Cortex of kidney (tissue), 1 donor: Measurements from ENCODE around the gene SLC7A11.
"Not testable (repeated sequence)": the region's sequence is repeated elsewhere in the genome, so short reads cannot be mapped to it uniquely, and the experiment has no call there.

ENCODE experiments used
- DNase-seq: peaks from one replicate; lab custom pipeline; 2025; lab: John Stamatoyannopoulos, UW

The SLC7A11 gene

DNA sequence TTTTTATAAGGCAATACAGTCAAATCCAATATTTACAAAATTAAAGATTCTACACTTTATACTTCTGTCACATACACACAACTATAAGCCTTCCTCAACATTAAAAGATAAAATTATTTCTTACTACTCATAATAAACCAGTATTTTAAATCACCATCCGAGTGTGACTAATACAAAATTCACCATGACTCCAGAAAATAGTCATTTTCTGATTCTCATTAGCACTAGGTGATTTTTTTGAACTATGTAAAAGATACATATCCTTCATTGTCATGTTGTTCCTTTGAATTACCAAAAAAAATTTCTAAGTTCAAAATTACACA is 646 bp upstream of the SLC7A11 start:
- no peak for DNase-seq

DNA sequence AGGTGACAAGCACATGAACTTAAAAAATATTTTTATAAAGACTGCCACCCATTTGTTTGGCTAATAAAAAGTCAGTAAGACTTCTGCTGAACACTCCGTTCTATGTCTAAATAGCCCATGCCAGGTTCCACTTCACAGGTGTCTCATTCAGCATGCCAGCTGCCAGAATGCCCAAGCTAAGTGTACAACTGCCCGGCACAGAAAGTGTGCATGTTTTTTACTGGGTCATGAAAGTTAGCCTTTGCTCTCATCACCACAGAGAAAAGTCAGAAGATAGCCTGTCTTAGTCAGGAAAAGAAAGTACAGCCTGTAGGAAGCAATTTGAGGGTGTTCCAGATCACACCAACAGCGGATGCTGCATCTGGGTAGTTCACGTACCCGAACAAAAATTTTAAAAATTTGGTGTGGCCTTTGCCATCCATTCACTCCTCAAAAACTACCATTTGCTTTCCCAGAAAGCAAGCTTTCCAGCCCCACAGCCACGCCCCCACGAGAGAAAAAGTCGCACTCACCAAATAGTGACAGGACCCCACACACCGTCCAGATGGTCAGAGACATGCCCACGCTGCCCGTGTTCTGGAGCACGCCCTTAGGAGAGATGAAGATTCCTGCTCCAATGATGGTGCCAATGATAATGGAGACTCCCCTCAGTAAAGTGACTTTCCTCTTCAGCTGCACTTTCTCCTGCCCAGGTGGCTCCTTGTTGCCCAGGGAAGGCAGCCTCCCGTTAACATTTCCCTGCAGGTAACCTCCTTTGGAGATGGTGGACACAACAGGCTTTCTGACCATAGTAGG is 671 bp downstream of the SLC7A11 start:
- no peak for DNase-seq

DNA sequence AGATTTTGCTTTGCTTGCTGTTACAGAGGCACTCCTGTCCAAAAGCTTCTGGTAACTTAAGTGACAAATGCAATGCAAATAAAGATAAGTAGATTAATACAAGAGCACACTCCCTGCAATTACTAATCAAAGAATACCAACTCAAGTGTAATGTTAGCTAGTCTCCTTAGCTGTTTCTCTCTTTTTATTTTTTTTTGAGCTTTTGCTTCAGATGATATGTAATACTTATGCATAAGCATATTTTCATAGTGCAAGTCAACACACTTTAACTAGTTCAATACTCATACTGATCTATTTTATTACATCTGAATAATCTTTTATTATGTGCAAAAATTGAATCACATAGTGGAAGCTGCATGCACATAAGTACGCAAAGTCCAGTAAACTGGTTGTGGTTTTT is 2.7 kb downstream of the SLC7A11 start:
- no peak for DNase-seq

DNA sequence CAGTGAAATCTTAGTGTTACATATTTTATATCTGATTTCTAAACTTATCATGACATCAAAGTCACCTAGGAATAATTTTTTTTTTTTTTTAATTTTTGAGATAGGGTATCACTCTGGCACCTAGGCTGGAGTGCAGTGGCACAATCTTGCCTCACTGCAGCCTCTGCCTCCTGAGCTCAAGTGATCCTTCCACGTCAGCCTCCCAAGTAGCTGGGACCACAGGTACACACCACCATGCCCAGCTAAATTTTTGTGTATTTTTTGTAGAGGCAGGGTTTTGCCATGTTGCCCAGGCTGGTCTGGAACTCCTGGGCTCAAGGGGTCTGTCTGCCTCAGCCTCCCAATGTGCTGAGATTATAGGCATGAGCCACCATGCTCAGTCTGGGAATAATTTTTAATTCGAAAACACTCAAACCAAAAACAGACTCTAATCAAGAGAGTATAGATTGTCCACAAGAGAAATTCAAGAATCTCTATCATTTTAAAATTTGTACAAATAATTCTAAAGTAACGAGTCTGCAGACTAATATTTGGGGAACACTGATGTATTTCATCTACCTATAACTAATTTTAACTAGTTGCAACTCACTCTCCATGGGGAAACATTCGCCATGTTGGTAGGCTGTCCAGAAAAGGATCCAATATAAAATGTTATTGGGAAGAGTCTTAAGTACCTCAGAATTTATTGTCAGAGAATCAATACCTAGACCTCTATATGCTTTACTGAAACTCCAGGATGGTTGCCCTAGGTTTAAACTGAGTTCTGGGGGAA is 3.4 kb downstream of the SLC7A11 start:
- DNase-seq: no peak

DNA sequence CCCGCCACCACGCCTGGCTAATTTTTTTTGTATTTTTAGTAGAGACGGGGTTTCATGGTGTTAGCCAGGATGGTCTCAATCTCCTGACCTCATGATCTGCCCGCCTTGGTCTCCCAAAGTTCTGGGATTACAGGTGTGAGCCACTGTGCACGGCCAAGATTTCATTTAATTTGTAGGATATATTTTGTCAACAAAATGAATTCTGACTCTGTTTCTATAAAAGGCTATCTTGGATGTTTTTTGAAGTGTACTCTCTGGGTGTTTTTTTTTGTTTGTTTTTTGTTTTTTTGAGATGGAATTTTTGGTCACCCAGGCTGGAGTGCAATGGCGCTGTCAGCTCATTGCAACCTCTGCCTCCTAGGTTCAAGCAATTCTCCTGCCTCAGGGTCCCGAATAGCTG is 5.0 kb downstream of the SLC7A11 start:
- not testable (repeated sequence) for DNase-seq

DNA sequence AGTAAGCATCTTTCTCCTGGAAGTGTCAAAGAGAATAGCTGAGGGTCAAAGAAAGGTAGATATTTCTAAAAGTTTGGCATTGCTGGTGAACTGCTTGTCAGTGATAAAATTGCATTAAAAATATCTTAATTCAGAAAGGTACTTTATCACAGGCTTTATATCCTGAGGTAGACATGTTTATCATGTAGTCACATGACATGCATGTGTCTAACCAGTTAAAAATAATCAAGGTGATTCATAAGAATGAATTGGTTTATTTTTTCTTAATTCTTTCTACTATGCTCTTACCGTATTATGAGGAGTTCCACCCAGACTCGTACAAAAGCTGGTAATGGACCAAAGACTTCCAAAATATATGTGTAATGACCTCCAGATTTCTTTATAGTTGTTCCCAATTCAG is 6.1 kb downstream of the SLC7A11 start:
- no peak for DNase-seq

DNA sequence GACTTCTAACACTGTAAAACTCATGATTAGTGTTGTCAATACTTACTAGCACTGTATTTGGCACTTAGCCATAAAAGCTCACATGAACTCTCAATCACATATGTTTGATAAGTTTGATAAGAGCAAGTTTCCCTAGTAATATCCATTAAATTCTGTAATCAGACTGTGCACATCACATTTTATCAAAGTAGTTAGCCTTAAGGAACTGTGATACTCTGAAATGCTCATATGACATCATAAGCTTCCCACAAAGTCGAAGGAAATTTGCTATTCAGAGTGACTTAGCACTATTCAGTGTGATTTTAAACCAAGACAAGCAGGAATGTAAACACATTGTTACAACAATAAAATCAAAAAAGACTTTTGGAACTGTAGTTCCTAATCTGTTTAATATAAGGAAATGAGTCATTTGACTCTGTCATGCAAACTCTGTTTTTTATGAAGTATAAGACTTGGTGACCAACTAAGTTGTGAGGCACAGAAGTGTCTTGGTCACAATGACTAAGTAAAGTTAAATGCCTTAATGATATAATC is 6.7 kb downstream of the SLC7A11 start:
- no peak for DNase-seq

DNA sequence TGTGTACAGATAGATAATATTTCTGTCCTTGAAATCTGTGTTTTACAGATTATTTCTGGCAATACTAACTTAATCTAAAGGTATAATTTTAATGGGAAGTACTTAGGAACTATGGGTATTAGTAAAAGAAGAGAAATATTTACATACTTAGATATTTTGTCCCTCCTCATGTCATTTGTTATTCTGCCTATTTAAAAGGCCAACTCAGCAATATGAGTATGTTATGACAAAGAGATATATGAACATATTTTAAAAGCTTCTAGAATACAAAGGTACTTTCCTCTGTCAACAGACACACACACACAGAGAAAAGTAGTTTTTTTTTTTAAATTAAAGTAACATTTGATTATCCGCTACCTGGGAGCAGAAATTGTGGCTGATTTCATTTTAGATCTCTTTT is 7.9 kb downstream of the SLC7A11 start:
- DNase-seq: no peak

DNA sequence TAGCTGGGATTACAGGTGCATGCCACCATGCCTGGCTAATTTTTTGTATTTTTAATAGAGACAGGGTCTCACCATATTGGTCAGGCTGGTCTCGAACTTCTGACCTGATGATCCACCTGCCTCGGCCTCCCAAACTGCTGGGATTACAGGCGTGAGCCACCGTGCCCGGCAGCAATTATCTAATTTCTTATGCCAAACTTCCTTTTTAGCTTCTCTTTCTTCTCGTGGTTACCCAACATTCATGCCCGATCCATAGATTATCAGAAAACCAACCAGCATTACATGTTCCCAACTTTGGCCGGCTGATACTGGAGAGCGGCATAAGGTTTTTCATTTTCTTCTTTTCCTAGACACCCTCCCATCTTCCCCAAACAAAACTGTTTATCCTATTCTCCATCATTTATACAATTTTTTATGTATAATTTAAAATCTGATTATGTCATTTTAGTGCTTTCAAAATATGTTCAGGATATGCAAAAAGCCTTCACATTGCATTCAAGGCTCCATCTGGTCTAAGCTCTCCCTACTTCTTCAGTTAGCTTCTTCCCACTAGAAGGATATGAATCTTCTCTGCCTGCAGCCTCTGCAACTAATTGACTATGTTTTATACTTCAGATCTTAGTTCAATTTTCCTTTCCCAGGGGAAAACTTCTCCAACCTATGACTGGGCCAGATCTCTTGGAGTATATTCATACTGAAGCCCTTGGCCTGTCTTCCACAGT is 8.7 kb downstream of the SLC7A11 start:
- DNase-seq: no peak

DNA sequence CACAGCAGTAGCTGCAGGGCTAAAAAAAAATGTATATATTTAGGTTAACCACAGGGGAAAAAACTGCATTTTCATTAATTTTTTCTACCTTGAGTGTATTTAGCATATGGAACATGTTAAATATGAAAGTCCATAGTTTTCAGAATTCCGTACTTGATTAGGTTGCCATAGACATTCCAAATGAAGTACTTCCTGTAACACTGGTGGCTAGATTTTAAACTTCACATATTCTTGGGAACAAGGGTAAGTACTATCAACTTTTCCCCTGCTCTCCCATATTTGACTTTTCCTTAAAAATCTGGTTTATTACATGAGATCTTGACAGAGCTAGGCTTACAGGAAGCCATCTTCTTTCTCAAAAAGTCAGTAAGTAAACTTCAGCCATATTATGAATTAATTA is 9.8 kb downstream of the SLC7A11 start:
- no peak for DNase-seq

DNA sequence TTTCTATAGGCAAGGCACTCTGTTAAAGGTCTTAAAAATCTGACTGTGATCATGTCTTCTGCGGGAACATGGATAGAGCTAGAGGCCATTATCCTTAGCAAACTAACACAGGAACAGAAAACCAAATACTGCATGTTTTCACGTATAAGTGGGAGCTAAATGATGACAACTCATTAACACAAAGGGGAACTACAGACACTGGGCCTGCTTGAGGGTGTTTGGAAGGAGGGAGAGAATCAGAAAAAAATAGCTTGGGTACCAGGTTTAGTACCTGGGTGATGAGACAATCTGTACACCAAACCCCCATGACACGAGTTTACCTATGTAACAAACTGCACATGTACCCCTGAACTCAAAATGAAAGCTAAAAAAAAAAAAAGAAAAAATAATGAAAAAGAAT is 12.1 kb downstream of the SLC7A11 start:
- no peak for DNase-seq

DNA sequence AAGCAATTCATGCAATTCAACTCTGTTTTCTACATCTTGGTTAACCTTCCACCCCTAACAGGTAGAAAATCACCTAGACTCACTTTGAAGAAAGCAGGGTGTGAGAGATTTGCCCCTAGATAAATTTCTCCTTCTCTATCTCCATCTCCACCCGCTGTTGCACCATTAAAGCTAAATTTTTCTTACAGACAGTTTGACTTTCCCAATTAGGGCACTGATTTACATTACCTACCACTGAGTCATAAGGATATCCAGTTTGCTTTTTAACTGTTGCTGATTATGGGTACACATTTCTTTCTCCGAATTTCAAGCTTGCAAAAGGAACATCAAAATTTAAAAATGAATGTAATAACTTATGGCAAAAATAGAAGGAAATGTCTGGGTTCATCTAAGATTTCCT is 13.0 kb downstream of the SLC7A11 start:
- DNase-seq: no peak

DNA sequence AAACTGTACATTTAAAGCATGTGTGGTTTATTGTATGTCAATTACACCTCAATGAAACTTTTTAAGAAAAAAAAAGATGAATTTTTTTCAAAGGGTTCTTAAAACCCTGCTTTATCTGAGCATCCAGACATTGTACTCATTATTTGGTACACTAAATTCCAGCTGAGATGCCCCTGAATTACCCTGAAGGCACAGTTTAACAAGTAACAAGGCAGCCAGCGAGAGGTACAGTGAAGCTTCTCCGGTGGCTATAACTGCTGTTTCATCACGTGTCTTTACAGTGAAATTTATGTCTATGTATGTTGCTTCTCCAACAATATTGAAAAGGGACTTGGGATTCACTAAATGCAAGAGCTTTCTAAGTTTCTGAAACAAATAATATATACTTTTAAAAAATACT is 15.8 kb downstream of the SLC7A11 start:
- no peak for DNase-seq

DNA sequence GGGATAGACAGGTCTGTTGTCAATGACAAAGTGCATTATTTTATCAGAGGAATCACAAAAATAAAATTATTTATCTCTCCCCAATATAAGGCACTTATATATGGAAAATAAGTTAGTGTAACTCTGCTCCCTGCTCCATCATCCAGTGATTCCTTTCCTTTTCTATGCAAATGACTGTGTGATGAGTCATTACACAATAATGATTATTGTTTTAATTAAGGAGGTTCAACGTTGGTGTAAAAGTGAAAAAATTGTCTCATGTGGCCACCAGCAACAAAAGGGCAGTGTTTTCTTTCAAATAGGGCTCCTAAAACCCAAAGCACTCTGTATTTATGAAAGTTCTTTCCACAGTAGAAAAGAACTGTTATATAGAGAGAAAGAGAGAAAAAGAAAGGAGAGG is 16.7 kb downstream of the SLC7A11 start:
- no peak for DNase-seq

DNA sequence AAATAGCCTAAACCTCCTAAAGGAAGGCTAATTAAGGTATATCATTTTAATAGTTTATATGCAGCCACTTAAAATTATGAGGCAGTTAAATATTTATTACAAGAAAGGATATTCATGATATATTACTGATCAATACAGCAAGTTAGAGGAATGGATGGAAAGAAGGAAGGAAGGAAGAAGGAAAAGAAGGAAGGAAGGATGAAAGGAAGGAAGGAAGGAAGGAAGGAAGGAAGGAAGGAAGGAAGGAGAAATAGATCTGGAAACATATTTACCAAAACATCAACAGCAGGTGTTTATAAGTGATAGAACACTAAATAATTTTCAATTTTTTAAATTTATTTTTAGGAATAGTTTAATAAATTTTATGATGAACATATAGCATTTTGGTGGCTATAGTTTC is 17.5 kb downstream of the SLC7A11 start:
- no peak for DNase-seq

DNA sequence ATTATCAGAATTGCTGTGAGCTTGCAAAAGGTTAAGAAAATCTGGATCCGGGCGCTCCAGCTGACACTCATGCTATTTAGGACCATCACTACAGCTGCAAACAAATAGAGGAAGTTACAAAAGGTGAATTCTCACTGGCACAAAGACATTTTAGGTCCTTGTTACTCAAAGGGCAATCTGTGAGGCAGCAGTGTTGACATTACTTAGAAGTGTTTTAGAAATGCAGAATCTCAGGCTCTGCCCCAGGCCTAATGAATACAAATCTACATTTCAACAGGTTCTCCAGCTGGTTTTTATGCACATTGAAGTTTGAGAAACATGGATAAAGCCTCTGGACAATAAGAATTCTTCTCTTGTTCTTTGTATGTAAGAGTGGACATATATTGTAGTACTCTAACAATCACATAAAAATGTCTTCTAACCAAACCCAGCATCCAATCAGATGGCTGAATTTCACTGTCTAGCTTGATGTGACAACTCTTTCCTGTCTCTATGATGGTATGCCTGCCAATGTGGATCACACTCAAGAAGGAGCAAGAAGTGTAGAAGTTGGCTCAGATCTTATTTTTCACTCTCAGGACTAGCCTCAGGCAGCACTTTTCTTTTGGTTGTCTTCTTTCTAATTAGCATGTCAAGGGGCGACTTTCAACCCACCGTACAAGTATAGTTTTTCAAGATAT is 18.8 kb downstream of the SLC7A11 start:
- DNase-seq: no peak

DNA sequence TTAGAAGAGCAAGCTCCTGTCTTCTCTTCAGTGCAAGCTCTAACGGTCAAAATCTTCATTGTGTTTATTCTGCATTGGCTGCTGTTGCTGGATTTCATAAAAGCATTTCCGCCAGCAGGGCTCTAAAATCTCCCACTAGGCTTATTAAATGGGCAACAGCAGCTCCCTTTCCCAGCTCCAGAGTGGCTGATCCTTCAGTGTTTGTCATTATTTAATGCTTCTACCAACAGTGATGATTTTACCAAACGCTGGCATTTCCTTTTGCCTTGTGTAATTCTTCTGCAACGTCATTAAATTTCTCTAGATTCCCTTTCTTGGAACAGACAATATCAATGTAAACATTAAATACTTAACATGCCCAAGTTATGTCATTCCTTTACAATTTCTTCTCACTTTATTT is 20.1 kb downstream of the SLC7A11 start:
- no peak for DNase-seq

DNA sequence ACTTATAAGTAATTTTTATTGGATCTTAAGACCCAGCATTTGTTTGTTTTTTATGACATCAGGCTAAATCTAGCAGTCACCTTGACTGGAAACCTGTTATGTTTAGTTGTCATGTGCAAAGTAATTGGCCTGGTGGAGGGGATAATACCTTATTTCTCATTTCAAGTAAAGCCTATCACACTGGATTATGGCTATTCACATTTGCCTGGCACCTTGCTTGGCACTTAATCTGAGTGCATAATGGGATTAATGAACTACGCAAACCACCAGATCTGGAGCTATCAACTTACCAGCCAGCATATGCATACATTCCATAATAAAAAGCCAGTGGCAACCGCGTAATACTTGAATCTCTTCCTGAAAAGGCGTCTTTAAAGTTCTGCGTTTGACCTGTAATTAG is 23.2 kb downstream of the SLC7A11 start:
- no peak for DNase-seq

DNA sequence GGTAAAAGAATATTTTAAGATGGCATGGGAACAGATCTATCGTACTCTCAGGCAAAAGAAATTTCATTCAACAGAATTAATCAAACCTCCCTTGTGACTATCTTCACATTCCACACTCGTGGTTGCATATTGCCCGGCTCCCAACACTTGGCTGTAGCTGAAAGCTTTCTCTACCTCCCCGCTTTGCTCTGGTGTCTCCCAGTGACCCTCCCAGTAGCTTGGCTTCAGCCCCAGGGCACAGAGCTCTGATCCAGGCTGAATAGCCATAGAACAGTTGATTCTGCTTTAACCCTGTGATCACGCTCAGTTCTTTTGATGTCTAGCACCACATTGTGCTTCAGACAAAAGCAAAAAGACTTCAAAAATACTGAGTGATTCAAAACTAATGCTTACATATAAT is 24.6 kb downstream of the SLC7A11 start:
- no peak for DNase-seq

DNA sequence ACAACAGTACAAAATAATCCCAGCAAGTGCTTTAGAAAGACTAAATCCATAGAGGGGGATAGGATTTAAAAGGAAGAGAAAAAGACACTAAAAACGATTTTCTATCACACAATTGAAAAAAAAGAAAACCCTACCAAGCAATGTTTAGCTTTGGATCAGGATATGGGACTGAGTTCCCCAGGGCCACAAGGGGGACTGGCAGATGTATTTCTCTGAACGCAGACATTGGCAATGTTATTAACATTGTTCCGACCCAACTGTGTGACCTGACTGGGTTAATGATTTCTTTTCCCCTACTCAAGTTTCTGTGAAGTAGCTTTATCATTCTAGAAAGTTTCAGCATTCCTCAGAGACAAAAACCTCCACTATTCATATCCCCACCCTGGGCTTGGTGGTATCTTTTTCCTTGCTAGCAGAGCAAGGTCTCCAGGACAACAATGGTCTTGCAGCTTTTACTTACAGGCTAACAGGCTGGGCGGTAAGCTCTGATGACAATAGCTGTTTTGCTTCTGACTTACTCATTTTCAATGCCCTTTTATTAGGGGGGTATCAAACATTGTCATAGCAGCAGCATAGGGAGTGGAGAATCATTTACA is 25.8 kb downstream of the SLC7A11 start:
- no peak for DNase-seq

DNA sequence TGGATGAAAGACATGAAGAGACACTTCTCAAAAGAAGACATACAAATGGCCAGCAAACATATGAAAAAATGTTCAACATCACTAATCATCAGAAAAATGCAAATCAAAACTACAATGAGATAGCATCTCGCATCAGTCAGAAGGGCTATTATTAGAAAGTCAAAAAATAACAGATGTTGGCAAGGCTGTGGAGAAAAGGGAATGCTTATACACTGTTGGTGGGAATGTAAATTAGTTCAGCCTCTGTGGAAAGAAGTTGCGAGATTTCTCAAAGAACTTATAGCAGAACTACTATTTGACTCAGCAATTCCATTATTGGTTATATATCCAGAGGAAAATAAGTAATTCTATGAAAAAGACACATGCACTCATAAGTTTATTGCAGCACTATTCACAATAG is 31.6 kb downstream of the SLC7A11 start:
- DNase-seq: not testable (repeated sequence)

DNA sequence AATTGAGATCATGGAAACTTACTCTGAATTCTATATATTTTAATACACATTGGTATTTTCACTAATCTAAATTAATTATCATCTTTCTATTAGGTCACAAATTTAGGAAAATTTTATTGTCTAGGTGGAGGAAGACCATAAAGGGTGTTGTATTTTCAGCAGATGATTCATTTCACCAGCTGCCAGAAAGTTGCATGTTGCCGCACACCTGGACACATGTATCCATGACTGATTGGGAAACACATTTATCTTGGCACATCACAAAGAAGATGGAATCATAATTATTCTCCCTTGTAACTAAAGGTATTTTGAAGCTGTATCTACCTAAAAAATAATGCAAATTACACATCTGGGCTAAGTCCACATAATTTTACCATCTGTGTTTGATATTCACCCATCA is 33.1 kb downstream of the SLC7A11 start:
- DNase-seq: no peak
